Liver (tissue), 3 donors: ENCODE measurements around the gene CDC40.

Experiments
- CTCF ChIP-seq: fragments of 150-350 bp; IDR thresholded peaks from 2 replicates; pipeline ENCODE4 v1.5.1; 2017; ENCODE audit warnings: improper control_type of control experiment, low read depth, low read length; ENCODE audit not compliant: missing input control
- EGR1 ChIP-seq, 2 donors: IDR thresholded peaks; 2 replicates each; pipeline ENCODE4 v1.6.1; 2016 to 2018; ENCODE audit warnings: antibody characterized with exemption in 2 of 2, low read depth in 2 of 2
- FOXA1 ChIP-seq: IDR thresholded peaks from 2 replicates; pipeline ENCODE4 v1.6.1; 2016; ENCODE audit warnings: antibody characterized with exemption
- MAX ChIP-seq: IDR thresholded peaks from 2 replicates; pipeline ENCODE4 v1.6.1; 2016; ENCODE audit warnings: antibody characterized with exemption
- RAD21 ChIP-seq, 2 donors: IDR thresholded peaks; 2 replicates each; pipeline ENCODE4 v1.6.1; 2016; ENCODE audit warnings: antibody characterized with exemption in 2 of 2, mild to moderate bottlenecking in 2 of 2
- REST ChIP-seq: IDR thresholded peaks from 2 replicates; pipeline ENCODE4 v1.6.1; 2016; ENCODE audit warnings: antibody characterized with exemption, mild to moderate bottlenecking
- SP1 ChIP-seq: IDR thresholded peaks from 2 replicates; pipeline ENCODE4 v1.6.1; 2018; ENCODE audit warnings: antibody characterized with exemption, mild to moderate bottlenecking
- TAF1 ChIP-seq: conservative IDR thresholded peaks from 2 replicates; pipeline ENCODE4 v1.6.1; 2016; ENCODE audit warnings: antibody characterized with exemption, mild to moderate bottlenecking
- YY1 ChIP-seq: IDR thresholded peaks from 2 replicates; pipeline ENCODE4 v1.6.1; 2016; ENCODE audit warnings: antibody characterized with exemption, mild to moderate bottlenecking
- donor health status: healthy.
- donor health status: healthy.

- TF ChIP-seq EGR1 (IDR thresholded peaks at IDR 0.05; ENCODE audit: low read depth in 2 of 2) = no peak
- no peak for TF ChIP-seq CTCF
- TF ChIP-seq TAF1 = no peak
- no peak for TF ChIP-seq SP1
- no peak for TF ChIP-seq YY1
- TF ChIP-seq FOXA1 = no peak
- TF ChIP-seq REST = no peak
- no peak for TF ChIP-seq RAD21 (IDR thresholded peaks at IDR 0.05)
- no peak for TF ChIP-seq MAX
These were observed 41.5 kb downstream of the CDC40 start for GRCh38 chr6:110221738-110222137.
